ENCODE data around the gene MME. TPM values are rescaled to one million over a fixed set of nuclear protein-coding genes. Genes with fewer than 3 reads are reported as not detected.

Gene MME
- total RNA-seq, 2 experiments from 2014 or later: 0.69 to 1.8 TPM

GRCh38 chr3:155178810-155179436 is 98.8 kb downstream of the MME start:
- no peaks in the 10 kb centered on the region for H3K36me3 ChIP-seq (ENCODE audit: insufficient read depth, low read length)
- TF ChIP-seq CTCF (IDR thresholded peaks at IDR 0.05): no peak
- H3K4me1 Mint-ChIP-seq (ENCODE audit: low read depth): peaks cover 2% of the 10 kb centered on the region
- H3K4me3 ChIP-seq (ENCODE audit: low read length): no peak overlapping the region
- POLR2A ChIA-PET: no interaction called here
- H3K4me1 ChIP-seq (ENCODE audit: insufficient read depth, low read length): no peaks in the 10 kb centered on the region
- no peaks in the 10 kb centered on the region for H3K27me3 Mint-ChIP-seq
- H3K36me3 Mint-ChIP-seq (ENCODE audit: low read depth): no peaks in the 10 kb centered on the region
- H3K27ac Mint-ChIP-seq: no peak overlapping the region
- DNase-seq (no peak), ATAC-seq (ENCODE audit: poor library complexity) (no peak)
- no peak overlapping the region for H3K27ac ChIP-seq (ENCODE audit: low read depth in 1 of 2, low read length in 2 of 2)
- H3K9me3 ChIP-seq (ENCODE audit: control insufficient read depth in 1 of 2, insufficient read depth in 1 of 2, low read length in 2 of 2): no peaks in the 10 kb centered on the region
- H3K27me3 ChIP-seq (ENCODE audit: control insufficient read depth in 1 of 2, insufficient read depth in 2 of 2, low read length in 2 of 2): no peaks in the 10 kb centered on the region
- H3K9me3 Mint-ChIP-seq: no peaks in the 10 kb centered on the region
- no peak overlapping the region for H3K4me3 Mint-ChIP-seq
- CTCF ChIA-PET: no interaction called here
- intact Hi-C loops (cut with DNase I, micrococcal nuclease): no loop called here

DNA sequence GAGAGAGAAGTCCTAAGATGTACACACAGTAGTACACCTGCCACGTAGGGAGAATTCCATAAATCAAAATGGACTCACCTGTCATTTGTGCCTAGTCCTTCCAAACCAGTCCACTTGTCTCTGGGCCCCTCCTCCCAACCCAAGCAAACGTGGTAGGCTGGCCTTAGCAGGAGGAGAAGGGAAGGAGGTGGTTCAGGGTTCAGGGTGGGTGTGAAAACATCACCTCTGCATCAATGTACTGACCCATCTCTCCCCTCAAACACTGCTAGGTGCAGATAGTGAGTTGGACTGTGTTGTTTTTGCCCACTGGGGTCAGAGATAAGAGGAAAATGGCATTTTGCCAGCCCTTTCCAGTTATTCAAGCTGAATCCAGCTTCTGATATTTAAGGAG is 99.3 kb downstream of the MME start:
- H3K9me3 ChIP-seq (ENCODE audit: control insufficient read depth in 1 of 2, insufficient read depth in 1 of 2, low read length in 2 of 2): no peaks in the 10 kb centered on the region
- H3K27ac ChIP-seq (ENCODE audit: low read depth in 1 of 2, low read length in 2 of 2): no peak overlapping the region
- no peaks in the 10 kb centered on the region for H3K4me1 ChIP-seq (ENCODE audit: insufficient read depth, low read length)
- H3K27me3 Mint-ChIP-seq: no peaks in the 10 kb centered on the region
- no peak overlapping the region for H3K4me3 ChIP-seq (ENCODE audit: low read length)
- ATAC-seq (ENCODE audit: poor library complexity): no peak
- H3K27me3 ChIP-seq (ENCODE audit: control insufficient read depth in 1 of 2, insufficient read depth in 2 of 2, low read length in 2 of 2): no peaks in the 10 kb centered on the region
- no peak overlapping the region for H3K4me3 Mint-ChIP-seq
- no peaks in the 10 kb centered on the region for H3K9me3 Mint-ChIP-seq
- POLR2A ChIA-PET: no interaction called here
- no peak for DNase-seq
- no peak overlapping the region for H3K27ac Mint-ChIP-seq
- peaks cover 7% of the 10 kb centered on the region for H3K4me1 Mint-ChIP-seq (ENCODE audit: low read depth)
- H3K36me3 Mint-ChIP-seq (ENCODE audit: low read depth): no peaks in the 10 kb centered on the region
- no peaks in the 10 kb centered on the region for H3K36me3 ChIP-seq (ENCODE audit: insufficient read depth, low read length)
- CTCF ChIA-PET: no interaction called here
- TF ChIP-seq CTCF (IDR thresholded peaks at IDR 0.05): no peak
- intact Hi-C loops (cut with DNase I, micrococcal nuclease): no loop called here

DNA sequence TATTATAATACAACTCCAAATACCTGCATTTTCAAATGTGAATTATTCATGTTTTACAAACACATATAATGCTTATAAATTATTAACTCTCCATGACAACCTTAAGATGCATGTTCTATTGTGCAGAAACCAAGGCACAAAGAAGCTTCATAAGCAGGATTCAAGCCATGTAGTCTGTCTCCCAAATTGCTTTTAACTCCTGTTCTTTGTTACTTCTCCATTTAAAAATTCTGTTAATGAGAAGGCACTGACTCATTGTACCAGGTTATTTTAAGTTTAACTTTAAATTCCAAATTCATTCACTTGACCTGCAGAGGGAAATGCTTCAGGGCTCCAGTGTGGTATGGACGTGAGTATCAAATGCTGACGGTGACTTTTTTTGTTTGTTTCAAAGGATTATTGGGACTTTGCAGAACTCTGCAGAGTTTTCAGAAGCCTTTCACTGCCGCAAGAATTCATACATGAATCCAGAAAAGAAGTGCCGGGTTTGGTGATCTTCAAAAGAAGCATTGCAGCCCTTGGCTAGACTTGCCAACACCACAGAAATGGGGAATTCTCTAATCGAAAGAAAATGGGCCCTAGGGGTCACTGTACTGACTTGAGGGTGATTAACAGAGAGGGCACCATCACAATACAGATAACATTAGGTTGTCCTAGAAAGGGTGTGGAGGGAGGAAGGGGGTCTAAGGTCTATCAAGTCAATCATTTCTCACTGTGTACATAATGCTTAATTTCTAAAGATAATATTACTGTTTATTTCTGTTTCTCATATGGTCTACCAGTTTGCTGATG is 100.0 kb downstream of the MME start:
- no peaks in the 10 kb centered on the region for H3K27me3 Mint-ChIP-seq
- H3K4me1 ChIP-seq (ENCODE audit: insufficient read depth, low read length): no peaks in the 10 kb centered on the region
- H3K9me3 ChIP-seq (ENCODE audit: control insufficient read depth in 1 of 2, insufficient read depth in 1 of 2, low read length in 2 of 2): no peaks in the 10 kb centered on the region
- ChIA-PET CTCF (no interaction called here), POLR2A (no interaction called here)
- H3K27ac ChIP-seq (ENCODE audit: low read depth in 1 of 2, low read length in 2 of 2): no peak overlapping the region
- H3K4me1 Mint-ChIP-seq (ENCODE audit: low read depth): peaks cover 7% of the 10 kb centered on the region
- ATAC-seq (ENCODE audit: poor library complexity): no peak
- intact Hi-C loops (cut with DNase I, micrococcal nuclease): no loop called here
- no peak for TF ChIP-seq CTCF (IDR thresholded peaks at IDR 0.05)
- H3K36me3 Mint-ChIP-seq (ENCODE audit: low read depth): no peaks in the 10 kb centered on the region
- no peaks in the 10 kb centered on the region for H3K36me3 ChIP-seq (ENCODE audit: insufficient read depth, low read length)
- no peak for DNase-seq
- H3K4me3 ChIP-seq (ENCODE audit: low read length): no peak overlapping the region
- H3K4me3 Mint-ChIP-seq: no peak overlapping the region
- no peak overlapping the region for H3K27ac Mint-ChIP-seq
- no peaks in the 10 kb centered on the region for H3K9me3 Mint-ChIP-seq
- H3K27me3 ChIP-seq (ENCODE audit: control insufficient read depth in 1 of 2, insufficient read depth in 2 of 2, low read length in 2 of 2): no peaks in the 10 kb centered on the region
